ENCODE results near the gene MAST1.
"Not testable (repeated sequence)": the region's sequence is repeated elsewhere in the genome, so short reads cannot be mapped to it uniquely, and the experiment has no call there.

MAST1 gene

GRCh38 chr19:12893582-12893981 is 55.3 kb downstream of the MAST1 start:
- no peak for DNase-seq (ENCODE audit: low read depth in 2 of 2)

GRCh38 chr19:12896460-12896859 is 58.1 kb downstream of the MAST1 start:
- DNase-seq (ENCODE audit: low read depth in 2 of 2), result no peak

GRCh38 chr19:12899891-12900518 is 61.7 kb downstream of the MAST1 start:
- DNase-seq (ENCODE audit: low read depth in 2 of 2), result no peak

GRCh38 chr19:12907166-12907565 is 68.9 kb downstream of the MAST1 start:
- no peak for DNase-seq (ENCODE audit: low read depth in 2 of 2)

- no peak for DNase-seq (ENCODE audit: low read depth in 2 of 2)
Observed at GRCh38 chr19:12912571-12912970, 74.3 kb downstream of the MAST1 start.

- no peak for DNase-seq (ENCODE audit: low read depth in 2 of 2)
Observed at GRCh38 chr19:12913011-12913561, 74.8 kb downstream of the MAST1 start.

- DNase-seq (ENCODE audit: low read depth in 2 of 2), result peak in 1 of 2 donors; percentile 39
Observed at GRCh38 chr19:12913851-12914690, 75.8 kb downstream of the MAST1 start.

- not testable (repeated sequence) for DNase-seq (ENCODE audit: low read depth in 2 of 2)
Observed at GRCh38 chr19:12915860-12916259, 77.5 kb downstream of the MAST1 start.

- DNase-seq (ENCODE audit: low read depth in 2 of 2), result no peak
Observed at GRCh38 chr19:12918253-12918652, 79.9 kb downstream of the MAST1 start.

- DNase-seq (ENCODE audit: low read depth in 2 of 2), result no peak
Observed at GRCh38 chr19:12921047-12921446, 82.7 kb downstream of the MAST1 start.

GRCh38 chr19:12922959-12923358 is 84.6 kb downstream of the MAST1 start:
- no peak for DNase-seq (ENCODE audit: low read depth in 2 of 2)
